Stimulated activated CD8-positive, alpha-beta memory T cell treated with anti-CD3 and anti-CD28 coated beads, Interleukin-15, amount 100 ng/mL, for 48 hours (primary cell): Measurements from ENCODE around the gene SURF1.
A peak's percentile ranks its signal among the peaks of the same experiment; 100 is the strongest.
"Not testable (repeated sequence)": the region's sequence is repeated elsewhere in the genome, so short reads cannot be mapped to it uniquely, and the experiment has no call there.

ENCODE experiments used
- DNase-seq, 2 donors: peaks; one replicate each; pipeline ENCODE4 v3.0.0-alpha.2; 2020; ENCODE audit warnings: low read depth in 2 of 2

The SURF1 gene

GRCh38 chr9:133356391-133357091, at the start of gene SURF1, which contains the start of gene SURF2:
SURF1 (minus strand) TSS chr9:133356487; CDS start chr9:133356453, 34 bp downstream.
SURF2 (plus strand) TSS chr9:133356550; CDS start chr9:133356593, 43 bp downstream.
- DNase-seq: peak; percentile 88 to 90

- DNase-seq: no peak
These were observed 49.5 kb upstream of the SURF1 start for GRCh38 chr9:133405508-133406438.

DNA sequence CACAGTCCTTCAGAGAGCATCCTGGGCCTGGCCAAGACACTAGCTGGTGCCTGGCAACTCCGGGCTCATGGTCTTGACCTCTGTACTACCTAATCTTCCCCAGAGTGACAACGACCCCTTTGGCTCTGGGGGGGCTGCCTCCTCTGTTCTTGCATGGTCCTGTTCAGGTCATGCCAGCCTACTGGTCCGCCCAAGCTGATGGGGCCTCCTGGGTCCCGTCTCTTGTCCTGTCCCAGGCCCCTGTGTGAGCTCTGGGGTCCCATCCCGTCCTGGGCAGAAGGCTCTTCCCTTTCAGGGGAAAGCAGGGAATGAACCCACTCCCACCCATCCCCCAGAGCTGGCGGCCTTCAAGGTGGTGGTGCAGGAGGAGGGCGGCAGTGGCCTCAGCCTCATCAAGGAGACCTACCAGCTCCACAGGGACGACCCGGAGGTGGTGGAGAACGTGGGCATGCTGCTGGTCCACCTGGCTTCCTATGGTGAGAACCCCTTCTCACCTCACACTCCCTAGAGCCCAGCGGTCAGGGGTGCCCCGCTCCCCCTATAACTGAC, 48.2 kb upstream of the SURF1 start:
- no peak for DNase-seq

DNA sequence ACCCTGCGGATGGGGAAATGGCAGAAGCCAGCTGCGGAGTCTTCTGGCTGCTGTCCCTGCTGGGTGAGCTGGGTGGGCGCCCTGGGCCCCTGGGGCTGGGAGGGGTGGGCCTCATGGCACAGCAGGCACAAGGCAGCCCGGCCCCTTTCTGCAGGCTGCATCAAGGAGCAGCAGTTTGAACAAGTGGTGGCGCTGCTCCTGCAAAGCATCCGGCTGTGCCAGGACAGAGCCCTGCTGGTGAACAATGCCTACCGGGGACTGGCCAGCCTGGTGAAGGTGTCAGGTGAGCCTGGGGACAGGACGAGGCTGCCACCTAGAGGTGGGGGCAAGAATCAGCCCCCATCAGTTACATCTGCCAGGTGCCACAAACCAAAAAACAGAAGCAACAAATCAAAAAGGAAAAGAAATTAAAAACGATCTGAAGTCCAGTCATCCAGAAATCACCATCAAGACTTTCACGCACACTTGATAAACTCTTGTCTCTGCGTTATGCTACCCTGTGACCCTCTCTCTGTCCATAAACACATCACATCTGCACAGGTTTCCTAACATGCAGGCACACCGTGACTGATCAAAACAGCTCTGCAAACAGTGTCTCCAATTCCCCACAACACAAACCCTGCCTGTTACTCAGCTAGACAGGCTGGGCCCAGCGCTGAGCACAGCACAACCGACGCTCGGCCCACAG, 47.6 kb upstream of the SURF1 start:
- peak in 1 of 2 donors; percentile 28 for DNase-seq

- no peak for DNase-seq
These were observed 46.4 kb upstream of the SURF1 start for GRCh38 chr9:133402689-133403088.

DNA sequence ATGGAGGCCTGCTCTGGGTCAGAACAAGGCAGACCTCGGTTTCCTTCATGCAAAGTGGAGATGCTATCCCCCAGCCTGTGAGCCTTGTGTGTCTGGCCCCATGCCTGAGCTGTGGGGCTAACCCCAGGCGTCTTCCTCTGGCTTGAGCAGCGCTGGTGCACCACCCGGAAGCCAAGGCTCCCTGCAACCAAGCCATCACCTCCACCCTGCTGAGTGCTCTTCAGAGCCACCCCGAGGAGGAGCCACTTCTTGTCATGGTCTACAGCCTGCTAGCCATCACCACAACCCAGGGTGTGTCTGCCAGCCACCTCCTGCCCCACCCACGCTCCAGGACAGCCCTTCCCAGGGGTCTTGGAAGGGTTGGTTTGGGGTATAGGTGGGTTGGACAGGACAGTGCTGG, 45.3 kb upstream of the SURF1 start:
- no peak for DNase-seq

- no peak for DNase-seq
These were observed 44.0 kb upstream of the SURF1 start for GRCh38 chr9:133400292-133400691.

- no peak for DNase-seq
These were observed 41.6 kb upstream of the SURF1 start for GRCh38 chr9:133397895-133398294.

GRCh38 chr9:133397370-133397769, 41.1 kb upstream of the SURF1 start:
- DNase-seq: no peak

GRCh38 chr9:133396952-133397351, 40.7 kb upstream of the SURF1 start:
- DNase-seq: no peak

GRCh38 chr9:133394687-133395271, 38.5 kb upstream of the SURF1 start:
- no peak for DNase-seq

DNA sequence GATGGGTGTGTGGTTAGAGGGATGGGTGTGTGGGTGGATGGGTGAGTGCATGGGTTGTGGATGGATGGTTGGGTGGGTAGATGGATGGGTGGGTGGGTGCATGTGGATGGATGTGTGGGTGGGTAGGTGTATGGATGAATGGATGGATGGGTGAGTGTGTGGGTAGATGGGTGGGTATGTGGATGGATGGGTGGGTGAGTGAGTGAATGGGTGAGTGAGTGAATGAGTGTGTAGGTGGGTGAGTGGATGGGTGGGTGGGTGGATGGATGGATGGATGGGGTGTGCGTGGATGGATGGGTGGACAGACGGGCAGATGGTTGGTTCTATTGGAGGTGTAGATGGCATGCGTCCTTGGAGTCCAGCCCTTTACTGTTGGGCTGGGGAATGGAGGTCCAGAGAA, 37.1 kb upstream of the SURF1 start:
- DNase-seq: no peak

DNA sequence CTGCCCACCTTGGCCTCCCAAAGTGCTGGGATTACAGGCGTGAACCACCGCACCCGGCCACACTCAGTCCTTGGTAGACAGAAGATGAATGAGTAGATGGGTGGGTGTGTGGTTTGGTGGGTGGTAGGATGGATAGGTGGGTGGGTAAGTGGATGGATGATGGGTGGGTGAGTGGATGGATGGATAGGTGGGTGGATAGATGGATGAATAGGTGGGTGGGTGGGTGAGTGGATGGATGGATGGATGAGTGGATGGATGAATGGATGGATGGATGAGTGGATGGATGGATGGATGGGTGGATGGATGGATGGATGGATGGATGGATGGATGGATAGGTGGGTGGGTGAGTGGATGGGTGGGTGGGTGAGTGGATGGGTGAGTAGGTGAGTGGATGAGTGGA, 36.0 kb upstream of the SURF1 start:
- not testable (repeated sequence) for DNase-seq

- not testable (repeated sequence) for DNase-seq
These were observed 35.2 kb upstream of the SURF1 start for GRCh38 chr9:133391449-133391848.

- no peak for DNase-seq
These were observed 34.4 kb upstream of the SURF1 start for GRCh38 chr9:133390713-133391112.

GRCh38 chr9:133389562-133389961, 33.3 kb upstream of the SURF1 start:
- no peak for DNase-seq

- DNase-seq: no peak
These were observed 32.8 kb upstream of the SURF1 start for GRCh38 chr9:133389025-133389557.

- DNase-seq: no peak
These were observed 31.4 kb upstream of the SURF1 start for GRCh38 chr9:133387680-133388079.

DNA sequence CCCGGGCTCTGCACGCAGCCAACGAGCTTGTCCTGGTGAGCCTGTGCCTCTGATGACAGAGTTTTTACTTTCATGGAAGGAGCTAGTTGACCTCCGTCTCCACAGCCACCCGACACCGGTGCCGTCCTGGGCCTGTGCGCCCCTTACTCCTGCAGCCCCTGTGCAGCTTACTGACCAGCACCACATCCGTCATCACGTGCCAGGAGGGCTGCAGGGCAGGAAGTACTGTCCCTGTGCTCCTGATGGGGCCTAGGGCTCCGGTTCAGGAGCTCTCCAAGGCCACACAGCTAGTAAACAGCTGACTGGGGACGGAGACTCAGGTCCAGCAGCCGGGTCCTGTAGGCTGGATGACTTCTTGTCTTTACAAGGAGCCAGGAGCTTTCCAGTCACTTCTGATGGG, 30.1 kb upstream of the SURF1 start:
- no peak for DNase-seq

- DNase-seq: no peak
These were observed 29.2 kb upstream of the SURF1 start for GRCh38 chr9:133385452-133385851.

GRCh38 chr9:133384736-133385321, 28.5 kb upstream of the SURF1 start:
- no peak for DNase-seq
